Measurements from ENCODE around the gene MBOAT2.

The MBOAT2 gene

DNA sequence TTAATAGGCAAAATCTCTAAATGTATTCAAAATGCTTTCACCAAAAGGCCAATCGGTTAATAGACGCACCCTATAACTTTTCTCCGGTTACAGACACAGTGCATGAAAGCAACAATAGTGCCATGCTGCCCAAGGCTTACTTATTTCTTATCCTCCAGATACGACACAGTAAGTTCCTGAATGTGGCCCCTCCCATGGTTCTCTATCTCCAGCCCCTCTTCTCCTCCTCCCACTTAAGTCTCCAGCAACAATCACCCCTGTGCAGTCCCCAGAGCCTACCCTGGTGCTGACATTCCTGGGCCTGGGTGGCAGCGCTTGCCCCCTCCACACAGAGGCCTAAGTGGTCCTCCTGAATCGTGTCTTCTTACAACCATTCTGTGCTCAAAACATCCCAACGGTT is 169.6 kb downstream of the MBOAT2 start:
- Mint-ChIP-seq H3K36me3 (ENCODE audit: low read depth) (peaks cover 26% of the 10 kb centered on the region), H3K27me3 (no peaks in the 10 kb centered on the region), H3K4me1 (ENCODE audit: low read depth) (peaks cover 55% of the 10 kb centered on the region), H3K4me3 (no peak overlapping the region), H3K9me3 (no peaks in the 10 kb centered on the region), H3K27ac (no peak overlapping the region)
- intact Hi-C loops (cut with micrococcal nuclease), result loop anchor here (10.0 kb wide), 1 partner anchor 791 kb away; no protein-coding TSS in a partner anchor

GRCh38 chr2:8831516-8831915 is 172.0 kb downstream of the MBOAT2 start:
- Mint-ChIP-seq H3K27ac (no peak overlapping the region), H3K9me3 (no peaks in the 10 kb centered on the region), H3K4me1 (ENCODE audit: low read depth) (peaks cover 66% of the 10 kb centered on the region), H3K36me3 (ENCODE audit: low read depth) (peaks cover 31% of the 10 kb centered on the region), H3K4me3 (no peak overlapping the region), H3K27me3 (no peaks in the 10 kb centered on the region)
- intact Hi-C loops (cut with micrococcal nuclease), result loop anchor here (10.0 kb wide), 1 partner anchor 793 kb away; no protein-coding TSS in a partner anchor

GRCh38 chr2:8827729-8828128 is 175.8 kb downstream of the MBOAT2 start:
- Mint-ChIP-seq H3K4me3 (no peak overlapping the region), H3K36me3 (ENCODE audit: low read depth) (peaks cover 44% of the 10 kb centered on the region), H3K27me3 (no peaks in the 10 kb centered on the region), H3K9me3 (no peaks in the 10 kb centered on the region), H3K4me1 (ENCODE audit: low read depth) (peaks cover 38% of the 10 kb centered on the region), H3K27ac (no peak overlapping the region)
- intact Hi-C loops (cut with micrococcal nuclease), result no loop called here

DNA sequence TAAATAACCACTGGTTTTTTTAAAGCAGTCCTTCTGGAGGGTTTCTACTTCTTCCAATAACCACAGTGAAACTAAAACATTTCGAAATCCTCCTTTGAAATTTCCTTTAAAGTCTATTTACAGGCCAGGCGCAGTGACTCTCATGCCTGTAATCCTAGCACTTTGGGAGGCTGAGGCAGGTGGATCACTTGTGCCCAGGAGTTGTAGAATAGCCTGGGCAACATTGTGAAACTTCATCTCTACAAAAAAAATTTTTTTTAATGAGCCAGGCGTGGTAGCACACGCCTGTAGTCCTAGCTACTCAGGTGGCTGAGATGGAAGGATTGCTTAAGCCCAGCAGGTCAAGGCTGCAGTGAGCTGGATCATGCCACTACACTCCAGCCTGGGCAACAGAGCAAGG is 181.3 kb downstream of the MBOAT2 start:
- intact Hi-C loops (cut with micrococcal nuclease), result no loop called here
- Mint-ChIP-seq H3K4me1 (ENCODE audit: low read depth) (peaks cover 11% of the 10 kb centered on the region), H3K27me3 (no peaks in the 10 kb centered on the region), H3K4me3 (no peak overlapping the region), H3K9me3 (no peaks in the 10 kb centered on the region), H3K27ac (peak overlapping the region; percentile 30), H3K36me3 (ENCODE audit: low read depth) (peaks cover 50% of the 10 kb centered on the region)

GRCh38 chr2:8821276-8822217 is 181.9 kb downstream of the MBOAT2 start:
- Mint-ChIP-seq H3K9me3 (no peaks in the 10 kb centered on the region), H3K27ac (peak overlapping the region; percentile 30), H3K4me1 (ENCODE audit: low read depth) (peaks cover 8% of the 10 kb centered on the region), H3K36me3 (ENCODE audit: low read depth) (peaks cover 50% of the 10 kb centered on the region), H3K4me3 (no peak overlapping the region), H3K27me3 (no peaks in the 10 kb centered on the region)
- intact Hi-C loops (cut with micrococcal nuclease), result no loop called here

DNA sequence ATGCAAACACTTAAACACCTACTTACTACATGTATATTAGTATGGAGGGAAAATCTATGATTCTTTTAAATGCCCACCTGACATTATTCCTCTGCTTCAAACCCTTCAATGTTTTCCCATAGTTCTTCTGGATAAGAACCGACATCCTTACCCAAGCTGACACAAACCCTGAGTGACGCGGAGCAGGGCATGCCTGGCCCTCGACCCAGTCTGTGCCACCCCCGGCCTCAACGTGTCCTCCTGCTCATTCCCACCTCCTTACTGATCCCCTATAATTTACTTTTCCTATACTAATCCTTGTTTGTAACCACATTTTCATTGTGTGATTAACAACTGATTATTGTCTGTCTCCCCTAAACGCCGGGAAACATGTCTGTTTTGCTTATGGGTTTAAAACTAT is 183.5 kb downstream of the MBOAT2 start:
- peaks cover 8% of the 10 kb centered on the region for H3K4me1 Mint-ChIP-seq (ENCODE audit: low read depth)
- no peaks in the 10 kb centered on the region for H3K9me3 Mint-ChIP-seq
- H3K36me3 Mint-ChIP-seq (ENCODE audit: low read depth), result peaks cover 48% of the 10 kb centered on the region
- no peak overlapping the region for H3K27ac Mint-ChIP-seq
- intact Hi-C loops (cut with micrococcal nuclease), result no loop called here
- no peak overlapping the region for H3K4me3 Mint-ChIP-seq
- no peaks in the 10 kb centered on the region for H3K27me3 Mint-ChIP-seq

DNA sequence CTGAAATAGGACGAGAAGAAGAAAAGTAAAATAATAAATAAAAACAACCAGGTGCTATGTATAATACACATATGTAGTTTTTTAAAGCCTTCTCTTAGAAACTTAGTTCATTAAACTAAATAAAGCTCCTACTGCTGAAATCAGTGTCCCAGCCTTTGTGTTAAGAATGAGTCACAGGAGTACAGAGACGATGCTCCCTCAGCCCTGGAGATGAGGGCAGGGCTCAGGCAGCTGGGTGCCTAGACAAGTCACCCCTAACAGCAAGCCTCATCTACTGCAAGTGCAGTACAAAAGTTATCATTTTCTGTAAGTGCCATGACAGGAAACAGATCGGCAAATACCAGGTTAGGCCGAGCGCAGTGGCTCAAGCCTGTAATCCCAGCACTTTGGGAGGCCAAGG is 184.3 kb downstream of the MBOAT2 start:
- Mint-ChIP-seq H3K9me3 (no peaks in the 10 kb centered on the region), H3K36me3 (ENCODE audit: low read depth) (peaks cover 47% of the 10 kb centered on the region), H3K4me1 (ENCODE audit: low read depth) (peaks cover 8% of the 10 kb centered on the region), H3K27ac (no peak overlapping the region), H3K27me3 (no peaks in the 10 kb centered on the region), H3K4me3 (no peak overlapping the region)
- intact Hi-C loops (cut with micrococcal nuclease), result no loop called here

DNA sequence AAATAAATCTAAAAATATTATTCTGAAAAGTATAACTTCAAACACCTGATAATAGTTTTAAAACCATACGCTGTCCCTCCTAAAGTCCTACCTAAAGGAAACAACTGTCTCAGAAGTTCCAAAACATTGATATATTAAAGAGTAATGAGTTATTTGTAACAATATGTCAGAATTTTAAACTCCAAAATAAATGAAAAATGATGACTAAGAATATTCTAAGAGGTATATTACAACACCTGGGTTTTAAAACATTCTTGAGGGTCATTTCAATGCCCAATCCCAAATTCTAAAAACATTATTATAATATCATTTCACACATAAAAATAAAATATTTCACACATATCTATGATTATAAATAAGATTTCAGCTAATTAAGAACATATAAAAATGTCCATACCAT is 186.3 kb downstream of the MBOAT2 start:
- Mint-ChIP-seq H3K27ac (no peak overlapping the region), H3K4me3 (no peak overlapping the region), H3K9me3 (no peaks in the 10 kb centered on the region), H3K27me3 (no peaks in the 10 kb centered on the region), H3K36me3 (ENCODE audit: low read depth) (peaks cover 59% of the 10 kb centered on the region), H3K4me1 (ENCODE audit: low read depth) (peaks cover 7% of the 10 kb centered on the region)
- intact Hi-C loops (cut with micrococcal nuclease), result no loop called here

DNA sequence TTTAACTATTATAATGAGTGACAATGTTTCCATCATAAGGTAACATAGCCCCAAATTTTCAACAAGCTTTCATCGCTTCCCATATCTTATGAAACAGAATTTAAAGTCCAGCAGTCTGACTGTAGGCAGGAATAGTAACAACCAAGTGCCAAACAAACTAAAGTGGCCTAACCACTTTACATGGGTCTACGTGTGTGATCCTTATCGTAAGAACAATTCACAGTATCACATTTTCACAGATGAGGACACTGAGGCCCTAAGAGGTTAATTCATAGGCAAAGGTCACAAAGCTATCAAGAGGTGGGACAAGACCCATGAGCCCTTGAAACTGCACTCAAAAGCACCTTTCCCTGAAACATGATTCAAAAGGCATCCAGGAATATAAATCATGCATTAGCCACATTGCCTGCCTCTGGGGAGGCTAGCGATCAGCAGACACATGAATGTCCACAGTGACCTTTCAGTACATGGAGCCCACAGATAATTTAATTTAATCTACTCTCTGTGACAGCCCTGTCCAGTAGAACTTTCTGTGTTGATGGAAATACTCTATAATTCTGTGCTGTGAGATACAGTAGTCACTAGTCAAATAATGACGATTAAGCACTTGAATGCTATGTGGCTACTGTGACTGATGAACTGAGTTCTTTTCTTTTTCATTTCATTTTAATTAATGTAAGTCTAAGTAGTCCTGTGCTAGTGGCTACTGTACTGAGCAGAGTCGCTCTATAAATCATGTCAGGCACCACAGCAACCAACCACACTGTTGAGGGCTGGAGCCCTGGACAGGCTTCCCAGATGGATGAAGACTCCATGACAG is 196.4 kb downstream of the MBOAT2 start:
- intact Hi-C loops (cut with micrococcal nuclease), result no loop called here
- Mint-ChIP-seq H3K36me3 (ENCODE audit: low read depth) (peaks cover 86% of the 10 kb centered on the region), H3K4me3 (no peak overlapping the region), H3K4me1 (ENCODE audit: low read depth) (peaks cover 9% of the 10 kb centered on the region), H3K27me3 (no peaks in the 10 kb centered on the region), H3K27ac (no peak overlapping the region), H3K9me3 (no peaks in the 10 kb centered on the region)

DNA sequence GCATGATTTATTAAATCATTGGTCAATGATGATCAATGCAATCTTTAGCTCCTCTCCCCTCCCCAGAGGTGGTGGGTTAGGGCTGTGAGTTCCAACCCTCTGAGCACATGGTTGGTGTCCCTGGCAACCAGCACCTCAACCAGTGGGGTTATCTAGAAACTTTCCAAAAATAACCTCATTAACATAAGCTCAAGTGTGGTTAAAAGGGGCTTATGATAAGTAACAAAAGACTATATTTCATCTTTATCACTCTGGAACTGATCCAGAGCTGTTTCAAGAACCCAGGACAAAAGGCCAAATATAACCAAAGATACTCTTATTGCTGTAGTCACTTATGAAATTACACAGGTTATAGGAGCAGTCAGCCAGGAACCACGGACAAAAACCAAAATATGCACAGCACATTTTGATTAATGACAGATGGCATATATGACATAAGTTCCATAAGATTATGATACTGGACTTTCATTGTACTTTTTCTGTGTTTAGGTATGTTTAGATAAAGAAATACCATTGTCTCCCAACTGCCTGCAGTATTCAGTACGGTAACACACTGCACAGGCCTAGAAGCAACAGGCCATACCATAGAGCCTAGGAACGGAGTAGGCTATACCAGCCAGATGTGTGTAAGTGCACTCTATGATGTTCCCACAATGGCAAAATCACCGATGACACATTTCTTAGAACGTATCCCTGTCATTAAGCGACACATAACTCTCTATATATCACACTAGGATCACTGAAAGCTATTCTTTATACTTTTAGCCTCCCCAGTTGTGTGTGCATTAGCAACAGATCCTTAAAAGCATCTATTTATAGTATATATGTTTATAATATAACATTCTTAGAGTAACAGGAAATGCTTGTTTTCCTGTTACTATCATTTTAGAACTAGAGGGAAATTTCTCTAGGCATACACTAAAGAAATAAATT is 197.9 kb downstream of the MBOAT2 start:
- H3K4me3 Mint-ChIP-seq, result no peak overlapping the region
- H3K27me3 Mint-ChIP-seq, result no peaks in the 10 kb centered on the region
- H3K36me3 Mint-ChIP-seq (ENCODE audit: low read depth), result peaks cover 82% of the 10 kb centered on the region
- peaks cover 14% of the 10 kb centered on the region for H3K4me1 Mint-ChIP-seq (ENCODE audit: low read depth)
- no peaks in the 10 kb centered on the region for H3K9me3 Mint-ChIP-seq
- H3K27ac Mint-ChIP-seq, result peak overlapping the region; percentile 15
- intact Hi-C loops (cut with micrococcal nuclease), result no loop called here

DNA sequence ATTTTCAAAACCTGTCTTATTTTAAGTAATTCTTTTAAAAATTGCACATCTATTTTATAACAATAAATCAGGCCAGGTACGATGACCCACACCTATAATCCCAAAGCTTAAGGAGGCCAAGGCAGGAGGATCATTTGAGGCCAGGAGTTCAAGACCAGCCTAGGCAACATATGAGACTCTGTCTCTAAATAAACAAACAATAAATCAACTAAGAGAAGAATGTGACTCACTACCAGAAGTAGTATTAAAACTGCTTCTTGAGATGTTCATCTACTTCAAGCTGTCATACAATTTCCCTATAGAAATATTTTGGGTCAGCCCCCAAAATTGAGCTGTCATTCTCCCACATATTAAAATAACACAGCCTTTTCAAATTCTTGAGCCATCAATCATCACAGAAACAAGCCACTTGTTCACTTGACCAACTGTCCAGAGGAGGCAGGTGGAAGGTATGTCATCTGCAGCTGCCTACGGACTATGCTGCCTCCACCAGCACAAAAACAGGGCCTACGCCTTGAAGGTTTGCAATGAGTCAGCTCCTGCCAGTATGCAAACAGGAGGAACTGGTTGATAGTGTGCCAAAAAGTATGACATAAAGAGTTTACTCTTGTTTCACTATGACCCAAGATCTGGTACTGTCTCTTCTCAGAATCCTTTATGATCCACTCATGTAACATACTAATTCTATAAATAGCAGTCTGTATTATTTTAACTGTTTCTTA is 199.7 kb downstream of the MBOAT2 start:
- Mint-ChIP-seq H3K27ac (peak overlapping the region; percentile 61), H3K9me3 (no peaks in the 10 kb centered on the region), H3K4me3 (no peak overlapping the region), H3K27me3 (no peaks in the 10 kb centered on the region), H3K4me1 (ENCODE audit: low read depth) (peaks cover 14% of the 10 kb centered on the region), H3K36me3 (ENCODE audit: low read depth) (peaks cover 82% of the 10 kb centered on the region)
- intact Hi-C loops (cut with micrococcal nuclease), result no loop called here

- intact Hi-C loops (cut with micrococcal nuclease), result no loop called here
- no peak overlapping the region for H3K4me3 Mint-ChIP-seq
- H3K27ac Mint-ChIP-seq, result no peak overlapping the region
- peaks cover 14% of the 10 kb centered on the region for H3K4me1 Mint-ChIP-seq (ENCODE audit: low read depth)
- H3K36me3 Mint-ChIP-seq (ENCODE audit: low read depth), result peaks cover 81% of the 10 kb centered on the region
- H3K9me3 Mint-ChIP-seq, result no peaks in the 10 kb centered on the region
- H3K27me3 Mint-ChIP-seq, result no peaks in the 10 kb centered on the region
Observed at GRCh38 chr2:8802741-8803140, 200.7 kb downstream of the MBOAT2 start.

Data from dendritic cell treated with granulocyte-macrophage colony-stimulating factor and Interleukin-4, amounts not matched to agents 40 ng/mL and 50 ng/mL, for 4 days (primary cell).